Suppressor macrophage treated with lipopolysaccharide for 4 hours (primary cell): ENCODE results near the gene MAGOHB.
A peak's percentile ranks its signal among the peaks of the same experiment; 100 is the strongest.
"Not testable (repeated sequence)": the region's sequence is repeated elsewhere in the genome, so short reads cannot be mapped to it uniquely, and the experiment has no call there.

ENCODE experiments used
- DNase-seq: peaks from one replicate; pipeline ENCODE4 v3.0.0-alpha.2; 2020

Gene MAGOHB

DNA sequence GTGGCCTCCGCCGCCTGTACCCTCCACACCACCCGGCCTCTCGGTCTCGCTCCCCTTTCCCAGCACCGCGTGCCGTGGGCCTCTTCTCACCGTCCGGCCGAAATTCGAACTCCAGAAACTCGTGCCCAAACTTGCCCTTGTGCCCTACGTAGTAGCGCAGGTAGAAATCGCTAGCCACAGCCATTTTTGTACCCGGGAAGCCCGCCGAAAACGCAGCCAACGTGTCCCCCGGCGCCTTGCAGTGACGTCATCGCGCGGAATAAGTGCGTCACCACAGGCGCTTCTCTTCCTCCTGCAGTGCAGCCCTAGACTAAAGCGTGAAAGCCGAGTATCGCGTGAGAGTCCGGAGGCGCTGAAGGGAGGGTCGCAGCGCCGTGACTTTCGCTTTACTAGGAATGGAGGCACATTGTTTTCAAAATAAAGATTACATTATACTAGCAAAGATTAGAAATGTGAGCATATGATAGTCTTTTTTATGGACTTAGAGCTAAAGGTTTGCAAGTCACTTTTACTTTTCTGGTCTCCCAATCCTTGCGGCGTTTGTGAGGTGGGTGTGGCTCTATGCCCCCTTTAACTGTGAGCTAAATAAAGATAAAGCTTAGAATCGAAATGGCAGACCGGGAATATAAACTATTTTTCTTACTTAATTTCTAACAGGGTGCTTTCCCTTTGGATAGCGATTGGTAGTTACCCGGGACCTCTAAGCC, at the start of gene MAGOHB:
Gene MAGOHB (minus strand): TSS at position 261 of the 707 bp plus-strand sequence. CDS start 77 bp downstream, at position 184.
- DNase-seq = peak; percentile 99

DNA sequence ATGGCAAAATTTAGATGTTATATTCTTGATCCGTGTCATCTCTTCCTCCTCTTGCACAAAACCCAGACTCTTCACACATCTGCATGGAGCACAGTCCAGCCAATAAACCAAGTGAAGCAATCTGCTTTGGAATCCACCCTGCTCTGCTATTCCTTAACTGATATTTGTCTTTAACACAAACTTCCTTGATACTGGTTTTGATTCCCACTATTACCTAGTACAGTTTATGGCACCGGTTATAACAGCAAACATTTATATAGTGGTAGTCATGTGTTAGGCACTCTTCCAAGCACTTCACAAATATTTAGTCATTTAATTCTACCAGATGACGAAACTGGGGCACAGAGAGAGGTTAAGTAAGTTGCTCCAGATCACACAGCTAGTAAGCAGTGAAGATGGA, 47.9 kb upstream of the MAGOHB start:
- no peak for DNase-seq

DNA sequence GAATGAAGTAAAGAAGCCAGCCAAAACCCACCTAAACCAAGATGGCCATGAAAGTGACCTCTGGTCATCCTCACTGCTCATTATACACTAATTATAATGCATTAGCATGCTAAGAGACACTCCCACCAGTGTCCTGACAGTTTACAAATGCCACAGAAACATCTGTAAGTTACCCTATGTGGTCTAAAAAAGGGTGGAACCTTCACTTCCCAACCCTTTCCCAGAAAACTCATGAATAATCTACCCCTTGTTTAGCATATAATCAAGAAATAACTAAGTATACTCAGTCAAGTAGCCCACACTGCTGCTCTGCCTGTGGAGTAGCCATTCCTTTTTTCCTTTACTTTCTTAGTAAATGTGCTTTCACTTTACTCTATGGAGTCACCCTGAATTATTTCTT, 40.6 kb upstream of the MAGOHB start:
- DNase-seq = no peak

DNA sequence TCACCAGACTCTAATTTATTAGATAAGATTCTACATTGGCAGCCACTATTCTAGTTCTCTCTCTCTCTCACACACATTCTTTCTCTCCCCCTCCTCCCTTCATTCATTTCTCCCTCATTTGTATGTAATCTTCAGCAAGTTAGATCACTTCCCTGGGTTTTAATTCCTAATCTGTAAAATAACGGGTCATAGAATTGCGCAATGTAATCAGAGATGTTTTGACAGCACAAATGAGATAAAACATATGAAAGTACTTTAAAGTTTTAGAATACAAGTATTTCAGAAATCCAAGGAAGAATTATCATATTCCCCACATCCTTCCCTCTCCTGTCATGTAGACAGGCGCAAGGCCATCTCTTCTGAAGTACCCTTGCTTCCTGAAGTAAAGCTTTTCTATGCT, 38.8 kb upstream of the MAGOHB start:
- DNase-seq = no peak

DNA sequence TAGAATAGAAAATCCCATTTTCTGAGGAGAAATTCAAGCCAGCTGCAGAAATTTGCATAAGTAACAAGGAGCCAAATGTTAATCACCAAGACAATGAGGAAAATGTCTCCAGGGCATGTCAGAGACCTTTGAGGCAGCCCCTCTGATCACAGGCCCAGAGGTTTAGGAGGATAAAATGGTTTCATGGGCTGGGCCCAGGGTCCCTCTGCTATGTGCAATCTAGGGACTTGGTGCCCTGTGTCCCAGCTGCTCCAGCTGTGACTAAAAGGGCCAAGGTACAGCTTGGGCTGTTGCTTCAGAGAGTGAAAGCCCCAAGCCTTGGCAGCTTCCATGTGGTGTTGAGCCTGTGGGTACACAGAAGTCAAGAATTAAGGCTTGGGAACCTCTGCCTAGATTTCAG, 33.2 kb upstream of the MAGOHB start:
- not testable (repeated sequence) for DNase-seq

DNA sequence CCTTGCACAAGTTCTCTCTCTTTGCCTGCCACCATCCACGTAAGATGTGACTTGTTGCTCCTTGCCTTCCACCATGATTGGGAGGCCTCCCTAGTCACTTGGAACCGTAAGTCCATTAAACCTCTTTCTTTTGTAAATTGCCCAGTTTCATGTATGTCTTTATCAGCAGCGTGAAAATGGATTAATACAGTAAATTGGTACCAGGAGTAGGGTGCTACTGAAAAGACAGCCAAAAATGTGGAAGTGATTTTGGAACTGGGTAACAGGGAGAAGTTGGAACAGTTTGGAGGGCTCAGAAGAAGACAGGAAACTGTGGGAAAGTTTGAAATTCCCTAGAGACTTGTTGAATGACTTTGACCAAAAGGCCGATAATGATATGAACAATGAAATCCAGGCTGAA, 32.5 kb upstream of the MAGOHB start:
- no peak for DNase-seq

DNA sequence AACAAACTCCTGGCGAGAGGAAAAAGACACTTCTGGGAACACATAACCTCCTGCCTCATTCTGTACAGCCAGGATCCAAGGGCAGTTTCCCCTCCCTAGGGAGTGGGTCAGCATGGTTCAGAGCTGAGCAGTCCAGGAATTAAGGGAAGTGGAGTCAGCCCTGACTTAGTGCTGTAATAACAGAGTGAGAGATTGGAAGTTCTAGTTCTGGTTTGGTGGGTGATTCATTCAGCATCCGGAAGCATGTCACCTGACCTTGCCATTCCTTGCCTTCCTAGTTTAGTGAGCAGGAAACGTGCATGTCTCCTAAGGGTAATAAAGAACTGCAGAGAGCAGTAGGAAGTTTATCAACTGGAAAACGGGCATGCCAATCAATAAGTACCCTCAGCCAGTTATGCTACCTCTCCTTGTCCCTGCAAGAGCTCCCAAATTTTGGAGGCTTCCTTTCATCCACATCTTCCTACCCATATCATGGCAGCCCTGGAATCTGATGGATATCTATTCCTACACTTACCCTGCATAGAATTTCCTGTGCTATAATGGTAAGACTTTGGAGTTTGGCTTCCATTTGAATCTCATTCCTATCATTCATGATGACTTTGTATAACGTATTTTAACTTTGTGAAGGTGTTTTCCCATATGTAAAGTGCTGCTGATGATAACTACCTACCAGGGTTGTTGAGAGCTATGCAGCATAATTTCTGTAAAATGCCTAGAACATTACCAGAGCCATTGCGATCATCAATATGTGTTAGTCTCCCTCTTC, 28.5 kb upstream of the MAGOHB start:
- no peak for DNase-seq

DNA sequence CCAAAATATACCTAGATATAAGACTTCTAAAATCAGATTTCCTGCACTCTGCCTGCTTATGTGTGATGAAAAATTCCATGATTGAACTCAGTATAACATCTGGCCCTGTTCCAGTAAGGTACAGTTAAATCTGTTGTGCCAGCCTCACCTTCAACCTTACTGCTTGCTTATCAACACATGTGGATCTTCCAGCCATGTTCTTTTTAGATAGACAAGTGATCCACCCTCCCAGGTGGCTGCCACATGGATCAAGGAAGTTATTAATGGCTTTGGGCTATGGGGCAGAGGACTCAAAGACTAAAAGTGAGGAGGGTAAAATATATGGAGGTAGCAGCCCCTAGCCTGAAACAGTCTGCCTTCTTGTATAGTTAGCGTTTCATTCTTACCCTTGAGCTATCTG, 25.3 kb upstream of the MAGOHB start:
- DNase-seq = no peak

DNA sequence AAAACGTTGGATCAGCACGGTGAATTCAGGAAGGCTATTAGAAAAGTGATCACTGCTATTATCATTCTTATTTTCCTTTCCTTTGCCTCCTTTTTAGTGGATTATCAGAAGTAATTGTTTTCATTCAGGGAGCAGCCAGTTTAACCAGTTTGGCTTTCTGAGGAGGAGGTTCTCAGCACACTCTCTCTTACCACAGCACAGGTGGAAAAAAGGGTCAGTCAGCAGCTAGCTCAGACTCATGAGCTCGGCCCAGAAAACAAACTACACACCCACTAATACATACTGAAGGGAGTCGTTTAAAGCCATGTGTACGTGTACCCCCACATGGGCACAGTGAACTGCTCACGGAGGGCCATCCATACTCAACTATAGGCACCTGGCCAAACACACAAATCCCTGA, 23.2 kb upstream of the MAGOHB start:
- no peak for DNase-seq

DNA sequence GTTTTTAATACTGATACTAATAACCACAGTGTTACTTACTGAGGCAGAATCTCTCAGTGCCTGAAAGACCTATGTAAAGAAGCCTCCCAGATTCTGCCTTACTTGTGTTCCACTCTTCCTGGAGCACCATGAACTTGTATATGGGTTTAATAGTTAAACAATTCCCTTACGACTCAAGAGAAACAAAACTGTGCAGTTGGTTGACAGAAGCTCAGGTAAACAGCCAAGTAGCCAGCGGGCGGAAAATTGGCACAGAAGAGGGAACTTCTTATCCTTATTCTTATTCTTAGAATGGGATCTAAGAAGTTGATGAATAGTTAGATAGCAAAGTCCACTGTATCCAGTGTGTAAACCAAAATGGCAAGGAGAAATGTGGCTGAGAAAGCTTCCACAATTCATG, 22.7 kb upstream of the MAGOHB start:
- no peak for DNase-seq

DNA sequence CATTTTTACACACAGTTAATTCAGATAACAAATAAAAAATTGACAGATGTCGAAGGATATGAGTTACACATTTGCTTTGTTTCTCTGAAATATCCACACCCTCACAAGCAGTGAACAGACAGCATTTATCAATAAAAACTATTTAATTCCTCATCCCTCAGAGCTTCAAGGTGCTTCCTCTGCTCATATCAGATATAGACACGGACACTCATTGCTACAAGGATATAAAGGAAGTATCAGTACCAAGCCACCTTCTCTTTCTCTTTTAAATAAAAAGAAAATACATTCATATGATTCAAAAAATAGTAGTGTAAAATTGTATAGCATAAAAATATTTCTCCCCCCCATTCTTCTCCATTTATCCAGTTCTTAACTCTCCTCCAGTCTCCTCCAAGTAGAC, 21.9 kb upstream of the MAGOHB start:
- no peak for DNase-seq

DNA sequence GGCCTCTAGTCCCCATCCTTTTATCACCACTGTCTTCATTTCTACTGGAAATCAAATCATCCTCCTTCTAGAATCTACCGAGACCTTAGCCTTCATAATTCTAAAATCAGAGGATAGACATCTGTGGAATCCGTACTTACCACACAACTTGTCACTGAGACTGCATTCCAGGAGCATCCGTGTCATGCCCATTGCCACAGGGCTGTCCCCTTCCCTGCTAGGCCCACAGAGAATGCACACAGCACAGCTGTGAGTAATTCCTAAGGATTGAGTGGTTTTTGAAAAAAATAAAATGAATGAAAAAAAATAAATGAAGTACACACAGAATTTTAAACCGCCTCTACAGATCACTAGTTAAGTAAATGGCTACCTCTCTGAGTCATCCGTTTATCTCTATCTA, 21.0 kb upstream of the MAGOHB start:
- no peak for DNase-seq

DNA sequence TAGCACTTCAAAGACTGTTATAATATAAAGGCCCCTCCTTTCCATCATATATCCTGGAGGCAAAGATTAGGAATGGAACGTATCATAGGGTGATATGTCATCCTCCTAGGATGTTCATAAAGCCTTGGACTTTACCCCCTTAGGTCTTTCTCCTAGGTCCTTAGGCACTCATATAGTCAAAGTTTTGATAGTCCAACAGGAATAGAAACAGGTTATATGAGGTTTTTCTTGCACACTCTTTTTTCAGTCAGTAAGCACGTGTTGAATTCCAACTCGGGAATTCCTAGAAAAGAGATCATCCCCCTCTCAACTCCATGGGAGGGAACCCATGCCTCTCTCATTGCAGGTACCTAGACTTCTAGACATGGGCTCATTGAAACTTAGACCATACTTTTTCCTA, 20.1 kb upstream of the MAGOHB start:
- no peak for DNase-seq

DNA sequence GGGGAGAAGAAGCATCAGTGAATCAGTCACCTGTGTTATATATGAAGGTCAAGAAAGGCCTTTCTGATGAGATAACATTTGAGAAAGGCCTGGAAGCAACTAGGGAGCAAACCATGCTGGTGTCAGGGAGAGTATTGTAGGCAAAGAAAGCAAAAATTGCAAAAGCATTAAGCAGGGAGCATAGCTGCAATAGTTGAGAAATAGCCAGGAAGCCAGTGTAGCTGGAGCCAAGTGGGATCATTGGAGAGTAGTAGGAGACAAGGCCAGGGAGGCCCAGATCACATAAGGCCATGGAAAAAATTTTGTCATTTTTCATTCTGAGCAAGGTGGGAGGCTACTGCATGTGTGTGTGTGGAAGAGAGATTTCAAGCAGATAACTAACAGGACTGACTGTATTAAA, 18.8 kb upstream of the MAGOHB start:
- DNase-seq = no peak

DNA sequence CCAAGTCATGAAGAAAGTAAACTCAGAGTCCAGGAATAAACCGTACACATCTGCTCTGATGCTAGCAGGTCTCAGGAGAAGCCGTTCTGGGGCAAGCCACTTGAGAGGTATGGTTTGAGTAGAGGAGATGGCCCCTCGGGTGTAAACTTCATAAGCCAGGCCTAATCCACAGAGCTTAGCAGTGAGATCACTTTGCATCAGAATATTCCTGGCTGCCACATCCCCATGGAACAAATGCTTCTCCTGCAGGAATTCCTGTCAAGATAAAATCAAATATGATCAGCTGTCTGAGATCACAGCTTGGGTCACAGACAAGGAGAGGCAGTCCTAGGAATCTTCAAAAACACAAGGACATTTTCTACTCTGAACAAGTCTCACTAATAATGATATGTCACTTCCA, 11.2 kb upstream of the MAGOHB start:
- no peak for DNase-seq

DNA sequence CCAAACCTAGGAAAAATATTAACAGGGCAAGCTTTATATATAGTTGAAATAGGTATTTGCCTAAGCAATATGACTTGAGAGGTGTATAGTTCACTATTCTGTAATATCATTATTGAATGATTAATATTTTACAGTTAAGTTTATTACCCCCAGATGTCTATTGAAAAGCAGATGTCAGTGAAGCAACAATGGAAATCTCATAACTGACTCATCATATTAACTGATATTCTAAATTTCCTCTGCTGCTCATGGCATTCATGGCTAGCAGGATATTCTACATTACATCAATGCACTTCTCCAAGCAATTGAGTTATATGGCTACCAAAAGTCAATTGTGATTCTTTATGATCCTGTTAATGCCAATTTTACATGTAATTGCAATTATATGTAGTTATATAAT, 9.7 kb upstream of the MAGOHB start:
- no peak for DNase-seq

DNA sequence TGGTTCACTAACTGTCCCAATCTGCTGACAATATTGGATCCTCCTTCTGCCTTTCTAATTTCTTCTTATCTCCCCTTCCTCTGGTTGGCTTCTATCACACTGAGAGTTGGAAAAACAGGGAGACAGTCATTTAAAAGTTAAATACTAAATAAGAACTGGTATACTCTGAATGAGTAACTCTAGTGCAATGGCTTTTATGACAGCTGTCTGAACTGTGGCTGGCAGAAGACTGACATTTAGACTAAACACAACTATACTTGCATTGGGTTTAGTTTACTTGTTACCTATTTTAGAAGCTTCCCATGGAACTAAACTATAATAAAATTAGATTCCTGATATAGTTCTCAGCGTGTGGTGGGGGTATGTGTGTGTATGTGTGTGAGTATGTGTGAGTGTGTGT, 7.9 kb upstream of the MAGOHB start:
- DNase-seq = no peak

DNA sequence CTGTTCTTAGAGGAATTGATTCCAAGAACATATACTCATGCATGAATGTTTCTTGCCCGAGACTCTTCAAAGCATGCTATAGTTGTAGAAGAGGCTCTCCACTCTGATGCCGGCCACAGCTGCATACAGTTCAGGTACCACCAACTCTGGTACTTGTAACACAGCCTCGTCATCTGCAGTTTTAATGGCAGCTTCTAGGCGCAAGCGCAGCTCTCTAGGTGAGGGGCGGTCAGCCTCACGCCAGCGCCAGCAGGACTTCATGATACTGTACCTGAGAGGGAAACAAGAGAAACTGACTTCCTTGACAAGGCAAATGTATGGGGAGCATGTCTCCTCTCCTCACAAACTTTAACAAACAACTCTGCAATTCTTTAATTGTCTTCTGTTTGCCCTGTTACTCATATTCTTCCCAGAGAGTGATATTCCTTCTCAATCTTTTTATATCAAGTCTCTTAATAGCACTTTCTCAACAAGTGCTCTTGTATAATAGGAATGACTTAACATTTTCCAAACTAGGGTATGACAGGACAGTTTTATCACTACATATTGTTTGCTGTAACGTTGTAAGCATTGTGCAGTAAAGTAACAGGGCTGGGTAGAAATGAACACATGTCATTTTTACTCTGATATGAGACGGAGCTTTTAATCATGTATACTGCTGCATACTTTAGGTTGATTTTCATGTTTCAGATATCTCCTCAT, 6.8 kb upstream of the MAGOHB start:
- no peak for DNase-seq

DNA sequence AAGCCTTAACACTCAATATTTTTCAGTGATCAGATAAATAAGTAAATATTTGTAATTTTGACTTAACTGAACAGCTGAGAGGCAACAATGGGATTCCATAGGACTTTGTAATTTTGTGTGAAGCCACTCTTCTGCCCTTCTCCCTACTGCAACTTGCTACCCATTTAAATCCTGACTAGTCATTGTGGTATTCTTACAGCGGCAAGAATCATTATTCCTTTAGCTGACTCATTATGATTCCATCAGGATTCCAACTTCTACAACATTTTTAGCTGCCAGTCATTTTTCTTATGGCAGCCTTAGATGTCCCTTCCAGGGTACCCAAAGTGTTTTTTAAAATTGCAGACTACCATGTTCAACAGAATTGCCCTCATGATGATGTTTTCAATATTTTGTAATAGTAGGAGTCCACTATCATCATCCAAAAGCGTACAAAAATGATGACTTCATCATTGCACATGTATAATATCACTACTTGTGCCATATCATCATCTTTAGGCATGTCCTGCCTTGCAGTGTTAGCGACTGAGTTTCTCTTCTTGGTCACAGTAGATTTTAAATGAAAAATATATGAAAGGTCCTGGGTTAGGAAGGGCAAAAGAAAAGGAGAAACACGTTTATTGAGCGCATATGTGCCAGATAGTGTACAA, 5.1 kb upstream of the MAGOHB start:
- no peak for DNase-seq

DNA sequence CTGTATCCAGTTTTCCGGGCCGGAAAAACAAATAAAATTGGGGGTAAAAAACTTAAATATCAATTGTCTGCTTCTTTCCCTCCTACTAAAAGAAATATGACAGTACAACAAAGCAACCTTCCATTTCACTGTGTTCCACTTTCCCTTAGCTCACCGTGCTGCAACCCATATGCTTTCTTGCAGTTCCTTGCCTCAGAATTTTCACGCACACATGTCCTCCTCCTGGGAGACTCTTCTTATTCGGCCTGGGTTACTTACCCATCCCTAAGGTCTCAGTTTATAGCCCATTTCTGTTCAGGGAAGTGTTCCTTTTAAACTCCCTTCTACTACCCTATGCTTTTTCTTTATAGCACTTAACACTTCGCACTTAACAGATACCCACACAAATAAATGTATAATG, 4.5 kb upstream of the MAGOHB start:
- no peak for DNase-seq

DNA sequence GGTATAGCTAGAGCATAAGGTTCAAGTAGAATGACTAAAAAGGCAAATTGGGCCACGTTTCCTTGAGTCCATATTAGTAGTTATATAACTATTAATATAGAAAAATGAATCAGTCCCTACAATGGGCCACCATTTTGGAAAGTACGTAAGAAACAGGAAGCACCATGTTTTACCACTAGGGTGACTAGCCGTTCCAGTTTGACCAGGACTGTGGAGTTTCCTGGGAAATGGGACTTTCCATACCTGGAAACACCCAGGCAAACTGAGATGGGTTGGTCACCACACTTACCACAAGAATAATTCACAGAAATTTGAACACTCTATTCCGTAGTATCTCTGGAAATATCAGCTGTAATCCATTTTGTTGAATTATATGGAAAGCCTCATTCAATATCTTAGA, 2.1 kb upstream of the MAGOHB start:
- peak; percentile 32 for DNase-seq

DNA sequence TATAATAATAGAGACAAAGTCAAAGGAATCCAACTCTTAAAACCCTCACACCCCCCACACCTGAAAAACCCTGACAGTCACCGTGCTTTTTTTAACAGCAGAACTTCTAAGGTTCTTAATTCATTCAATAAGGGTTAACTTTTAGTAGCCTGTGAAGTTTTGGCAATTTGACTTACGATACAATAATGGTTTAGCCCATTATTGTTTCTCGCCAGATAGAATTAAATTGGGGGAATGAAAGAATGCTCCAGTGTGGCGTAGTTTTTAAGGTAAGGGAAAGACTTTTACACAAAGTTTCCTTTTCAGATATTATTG, 604 bp upstream of the MAGOHB start:
- DNase-seq = no peak

DNA sequence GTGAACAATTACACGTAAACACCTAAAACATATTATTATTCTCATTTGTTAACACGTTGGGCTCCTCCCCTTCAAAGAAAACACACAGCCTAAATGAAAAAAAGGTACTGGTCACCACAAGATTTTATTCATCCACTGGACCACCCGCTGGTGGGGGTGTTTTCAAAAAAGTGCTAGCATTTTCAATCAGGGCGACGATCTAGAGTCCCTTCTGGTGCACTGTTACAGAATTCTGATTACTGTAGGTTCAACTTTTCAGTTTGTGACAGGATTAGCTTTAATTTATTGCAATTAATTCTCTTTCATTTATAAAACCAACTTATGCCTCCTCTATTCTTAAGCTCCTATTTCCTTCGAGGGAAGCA, 443 bp downstream of the MAGOHB start:
- DNase-seq = no peak

DNA sequence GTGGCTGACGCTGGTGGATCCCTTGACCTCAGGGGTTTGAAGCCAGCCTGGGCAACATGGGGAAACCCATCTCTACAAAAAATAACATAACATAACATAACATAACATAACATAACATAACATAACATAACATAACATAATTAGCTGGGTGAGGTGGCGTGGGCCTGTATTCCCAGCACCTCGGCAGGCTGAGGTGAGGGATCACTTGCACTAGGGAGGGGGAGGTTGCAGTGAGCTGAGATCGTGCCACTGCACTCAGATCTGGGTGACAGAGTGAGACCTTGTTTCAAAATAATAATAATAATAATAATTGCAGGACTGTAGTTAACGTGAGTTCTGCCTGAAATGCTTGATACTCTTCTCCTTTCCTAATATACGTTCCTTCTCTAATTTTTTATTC, 1.3 kb downstream of the MAGOHB start:
- no peak for DNase-seq
